GM21381 (cell line): ENCODE measurements around the gene ZNF804B.
"Not testable (repeated sequence)": the region's sequence is repeated elsewhere in the genome, so short reads cannot be mapped to it uniquely, and the experiment has no call there.

Experiments used
- ATAC-seq: cut with Tn5 transposase; IDR thresholded peaks from one replicate; pipeline ENCODE4 v1.9.1; 2021; ENCODE audit warnings: mild to moderate bottlenecking, moderate library complexity; ENCODE audit not compliant: unreplicated experiment

ZNF804B gene

DNA sequence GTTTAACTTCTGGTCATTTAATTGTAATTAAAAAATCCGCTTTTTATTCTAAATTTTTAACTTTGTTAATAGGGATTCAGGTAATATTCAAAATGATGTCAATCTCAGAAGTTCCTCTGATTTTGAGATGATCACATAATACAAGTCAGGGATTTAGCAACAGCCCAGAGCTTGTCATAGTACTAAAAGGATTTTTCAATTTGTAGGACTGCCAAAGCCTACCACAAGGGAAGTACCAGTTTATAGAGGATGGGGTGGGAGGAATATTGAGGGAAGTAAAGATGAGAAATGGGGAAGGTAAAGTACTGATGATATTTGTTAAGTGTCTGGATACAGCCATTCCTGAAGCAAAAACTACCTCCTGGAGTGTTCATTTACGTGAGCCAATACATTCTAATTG, 314.3 kb downstream of the ZNF804B start:
- no peak for ATAC-seq

DNA sequence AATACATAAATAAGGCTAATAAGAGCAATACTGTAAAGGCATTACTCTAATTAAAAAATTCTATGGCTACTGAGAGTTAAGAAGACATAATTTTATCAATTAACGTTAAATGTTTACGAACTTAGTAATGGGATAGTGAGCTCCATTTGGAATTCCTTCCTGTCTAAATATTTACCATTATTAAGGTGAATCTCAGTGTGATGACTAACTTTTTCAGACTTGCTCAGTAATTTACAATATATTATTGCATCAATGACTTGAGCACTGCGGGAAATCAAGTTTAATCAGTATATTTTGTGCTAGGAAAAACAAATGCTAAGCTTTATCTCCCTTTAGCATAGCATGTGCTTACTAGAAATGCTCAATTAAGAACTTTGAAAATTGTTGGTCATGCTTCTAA, 318.5 kb downstream of the ZNF804B start:
- ATAC-seq: no peak

DNA sequence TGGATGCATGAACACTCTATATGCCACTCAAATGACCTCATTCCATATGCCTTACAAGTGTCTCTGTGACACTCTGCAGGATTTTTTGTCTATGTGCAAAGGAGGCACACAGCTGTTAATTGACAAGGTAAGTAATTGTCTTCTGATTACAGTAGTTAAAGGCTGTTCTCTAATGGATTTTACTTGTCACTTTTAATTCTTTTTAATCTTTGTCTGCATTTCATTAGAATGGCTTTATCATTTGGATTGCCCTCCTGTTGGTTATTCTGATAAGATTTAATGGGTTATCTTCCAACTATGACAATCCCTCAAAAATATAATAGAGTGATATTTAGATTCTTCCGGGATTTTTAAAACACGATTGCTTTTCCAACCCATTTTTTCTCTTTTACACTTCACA, 326.1 kb downstream of the ZNF804B start:
- no peak for ATAC-seq

DNA sequence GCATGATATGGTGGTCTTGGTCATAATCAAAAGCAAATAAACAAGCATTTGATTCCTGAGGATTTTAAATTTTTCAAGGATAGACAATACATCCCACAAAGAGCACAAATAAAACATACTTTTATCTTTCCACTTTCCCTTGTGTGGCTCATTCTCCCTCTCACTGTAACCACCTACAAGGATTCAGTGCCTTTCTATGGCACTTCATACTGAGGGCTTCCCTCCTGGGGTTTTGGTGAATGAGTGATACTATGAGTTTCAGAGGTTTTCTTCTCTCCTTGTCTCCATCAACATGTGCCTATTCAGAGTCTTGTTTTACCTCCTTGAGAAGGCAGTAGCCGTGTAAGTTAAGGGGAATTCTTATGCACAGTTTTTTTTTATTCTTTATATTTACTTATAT, 332.1 kb downstream of the ZNF804B start:
- ATAC-seq: no peak

DNA sequence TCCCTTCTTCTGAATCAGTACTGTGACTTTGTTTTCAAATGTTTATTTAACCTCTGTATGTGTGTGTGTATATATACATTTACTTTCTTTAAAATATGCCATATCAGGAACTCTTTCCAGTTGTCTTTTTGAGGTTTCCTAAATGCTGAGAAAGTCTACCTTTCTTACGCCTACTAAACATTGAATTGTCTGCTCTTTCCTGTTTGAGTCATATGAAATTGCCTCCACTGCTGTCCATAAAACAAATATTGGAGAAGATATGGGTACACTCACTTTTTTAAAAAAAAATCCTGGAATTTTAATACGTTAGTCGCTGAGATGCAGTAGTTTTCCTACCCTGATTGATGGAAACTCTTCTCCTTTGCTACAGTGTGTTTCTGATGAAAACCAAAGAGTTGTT, 334.8 kb downstream of the ZNF804B start:
- no peak for ATAC-seq

DNA sequence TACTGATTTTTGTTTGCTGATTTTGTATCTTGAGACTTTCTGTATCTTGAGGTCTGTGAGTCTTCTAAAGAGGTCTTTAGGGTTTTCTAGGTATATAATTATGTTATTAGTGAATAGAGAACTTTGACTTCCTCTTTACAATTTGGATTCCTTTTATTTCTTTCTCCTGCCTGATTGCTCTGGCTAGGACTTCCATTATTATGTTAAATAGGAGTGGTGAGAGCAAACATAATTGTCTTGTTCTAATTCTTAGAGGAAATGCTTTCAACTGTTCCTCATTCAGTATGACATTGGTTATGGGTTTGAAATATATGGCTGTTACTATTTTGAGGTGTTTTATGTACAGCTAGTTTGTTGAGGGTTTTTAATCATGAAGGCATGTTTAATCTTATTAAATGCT, 344.1 kb downstream of the ZNF804B start:
- no peak for ATAC-seq

DNA sequence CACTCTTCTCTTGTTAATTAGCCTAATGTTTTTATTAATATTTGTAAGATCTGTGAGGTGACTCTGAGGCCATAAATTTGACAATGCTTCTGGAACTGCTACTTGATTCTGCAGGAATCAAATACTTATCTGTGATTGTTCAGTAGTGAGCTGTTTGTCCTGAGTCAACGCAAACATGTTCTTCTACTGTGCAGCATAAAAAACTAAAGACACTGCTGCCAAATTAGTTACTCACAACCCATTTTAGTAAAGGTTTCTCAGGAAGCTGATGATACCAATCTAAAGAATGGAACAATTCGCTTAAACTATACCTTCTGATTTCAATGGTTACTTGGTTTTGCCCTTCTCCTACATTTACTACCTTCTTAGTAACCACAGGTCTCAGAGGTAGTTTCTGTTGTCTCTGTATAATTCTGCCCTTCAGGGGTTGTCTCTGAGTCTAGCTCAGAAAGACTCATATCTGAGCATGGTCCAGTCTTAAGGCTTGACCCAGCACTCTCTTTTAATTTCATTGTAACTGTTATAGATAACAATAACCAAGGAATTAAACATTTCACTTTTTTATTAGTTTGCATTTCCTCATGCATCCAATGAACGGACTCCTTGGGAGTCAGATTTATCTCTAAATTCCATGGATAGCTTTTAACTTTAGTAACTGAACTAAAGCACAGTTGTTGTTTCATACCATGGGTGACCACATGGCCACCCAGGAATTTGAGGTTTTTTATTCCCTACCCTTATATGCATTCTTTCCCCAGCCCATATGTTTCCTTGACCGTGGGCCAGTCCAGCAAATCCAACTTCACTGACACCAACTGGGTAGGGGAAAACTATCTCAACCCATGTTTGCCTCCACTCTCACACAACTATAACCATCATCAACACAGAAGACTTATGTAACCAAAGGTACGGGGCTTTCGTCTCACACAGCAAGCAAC, 345.5 kb downstream of the ZNF804B start:
- no peak for ATAC-seq

DNA sequence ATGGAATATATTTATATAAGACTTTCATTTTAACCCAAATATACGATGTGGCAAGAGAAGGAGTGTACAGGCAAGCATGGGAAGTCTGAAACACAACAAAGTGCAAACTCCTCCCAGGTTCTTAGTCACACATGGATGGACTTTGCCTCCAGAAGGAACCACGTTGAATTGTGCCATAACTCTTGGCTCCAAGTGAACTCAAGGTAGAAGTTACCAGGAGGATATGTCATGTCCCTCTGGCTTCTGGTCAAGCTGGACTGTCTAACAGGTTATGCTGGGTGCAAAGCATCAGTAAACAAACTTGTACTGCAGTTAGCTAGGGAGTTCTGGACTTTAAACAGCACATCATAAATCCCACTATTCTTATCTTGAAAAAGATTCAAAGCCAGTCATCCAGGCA, 364.4 kb downstream of the ZNF804B start:
- ATAC-seq: no peak

DNA sequence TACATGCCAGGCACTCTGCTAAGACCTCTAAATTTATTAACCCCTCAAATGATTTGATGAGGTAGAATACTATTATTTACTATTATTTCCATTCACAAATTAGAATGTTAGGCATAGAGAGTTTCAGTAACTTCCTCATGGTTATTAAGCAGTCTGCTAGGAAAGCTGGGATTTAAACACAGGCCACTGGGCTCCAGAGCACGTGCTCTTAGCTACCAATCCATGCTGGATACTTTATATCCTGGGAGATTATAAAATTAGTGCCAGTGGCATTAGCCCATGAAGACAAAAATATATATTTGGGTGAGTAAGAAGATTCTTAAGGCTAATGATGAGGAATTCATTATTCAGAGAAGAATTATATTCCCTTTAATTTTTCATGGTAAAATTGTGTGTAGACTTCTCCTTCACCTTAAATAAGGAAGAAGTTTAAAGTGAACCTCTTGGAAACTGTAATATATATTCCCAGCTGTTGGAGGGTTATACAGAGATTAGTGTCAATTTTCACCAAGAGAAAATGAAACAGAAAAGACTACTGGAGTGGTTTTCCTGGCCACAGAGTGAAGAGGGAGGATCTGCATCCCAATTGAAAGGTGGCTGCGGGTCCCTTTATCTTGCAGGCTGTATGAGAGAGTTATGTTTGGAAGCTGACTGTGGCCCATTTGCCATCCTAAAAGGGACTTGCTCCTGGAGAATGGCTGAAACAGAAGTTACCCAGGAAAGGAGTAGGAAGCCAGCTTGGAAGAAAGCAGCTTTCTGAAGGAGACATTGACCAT, 370.3 kb downstream of the ZNF804B start:
- no peak for ATAC-seq

DNA sequence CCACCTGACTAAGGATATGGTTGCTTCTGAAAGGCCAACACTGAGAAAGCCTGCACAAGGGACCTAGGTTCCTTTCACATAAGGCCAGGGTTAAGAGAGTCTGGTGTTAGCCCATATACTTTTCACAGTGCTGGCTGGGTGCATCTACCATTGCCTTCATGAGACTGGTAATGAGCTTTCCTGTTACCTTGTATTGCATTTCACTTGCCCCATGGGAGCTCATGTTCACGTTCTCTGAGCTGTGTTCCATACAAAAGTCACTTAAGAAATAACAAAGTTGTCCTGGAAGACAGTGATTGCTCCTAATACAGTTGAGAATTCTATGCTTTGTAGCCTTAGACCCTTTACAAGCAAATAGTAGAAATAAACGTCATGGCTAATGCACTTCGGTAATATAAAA, 373.9 kb downstream of the ZNF804B start:
- ATAC-seq: no peak

DNA sequence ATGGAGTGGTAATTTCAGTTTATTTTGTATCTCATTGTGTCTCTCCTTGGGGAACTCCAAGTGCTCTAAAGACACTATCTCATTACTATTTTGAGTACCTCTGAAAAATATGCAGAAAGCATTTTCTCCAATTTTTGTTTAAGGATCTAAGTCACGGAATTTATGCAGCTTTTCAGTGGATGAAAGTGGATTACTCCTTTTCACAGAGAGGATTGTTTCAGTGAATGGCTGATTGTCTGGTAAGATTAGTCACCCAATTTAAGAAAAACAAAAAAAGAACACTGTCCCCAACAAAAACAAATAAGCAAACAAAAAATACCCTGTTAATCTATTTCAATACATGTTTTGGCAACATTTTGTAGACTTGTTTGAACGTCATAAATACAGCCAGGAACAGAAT, 374.3 kb downstream of the ZNF804B start:
- no peak for ATAC-seq

DNA sequence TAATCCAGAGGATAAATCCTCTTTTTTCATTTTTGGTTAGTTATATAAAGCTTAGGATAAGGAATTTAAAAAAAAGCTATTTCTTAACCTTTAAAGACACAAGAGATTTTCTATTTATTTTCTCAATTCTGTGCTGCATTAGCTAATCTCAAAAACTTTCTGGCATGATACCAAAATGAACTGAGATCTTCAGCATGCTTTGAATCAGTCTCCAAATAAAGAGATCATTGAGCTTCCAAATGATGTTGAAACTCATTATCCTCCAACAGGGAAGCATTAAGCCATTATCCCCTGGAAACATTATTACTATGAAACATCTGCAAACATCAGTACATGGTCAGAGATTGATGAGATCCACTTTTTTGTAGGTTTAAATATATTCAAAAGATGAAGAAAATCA, 386.3 kb downstream of the ZNF804B start:
- no peak for ATAC-seq

DNA sequence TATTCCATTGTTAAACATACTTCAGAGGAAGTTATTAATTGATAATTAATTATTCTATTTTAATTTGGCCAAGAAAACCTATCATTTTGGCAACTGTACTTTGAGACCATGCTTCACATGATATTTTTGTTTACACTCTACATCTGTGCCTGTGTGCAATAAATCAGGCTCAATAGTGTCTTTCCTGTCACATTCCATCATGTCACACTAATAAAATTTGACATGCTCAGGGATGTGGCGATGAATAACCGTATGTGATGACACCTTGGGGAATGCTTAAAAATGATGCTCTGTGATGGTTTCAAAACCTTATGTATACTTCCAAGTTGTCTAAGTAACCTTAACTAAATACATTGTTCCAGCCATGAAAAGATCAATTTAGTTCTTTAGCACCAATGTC, 400.6 kb downstream of the ZNF804B start:
- no peak for ATAC-seq

DNA sequence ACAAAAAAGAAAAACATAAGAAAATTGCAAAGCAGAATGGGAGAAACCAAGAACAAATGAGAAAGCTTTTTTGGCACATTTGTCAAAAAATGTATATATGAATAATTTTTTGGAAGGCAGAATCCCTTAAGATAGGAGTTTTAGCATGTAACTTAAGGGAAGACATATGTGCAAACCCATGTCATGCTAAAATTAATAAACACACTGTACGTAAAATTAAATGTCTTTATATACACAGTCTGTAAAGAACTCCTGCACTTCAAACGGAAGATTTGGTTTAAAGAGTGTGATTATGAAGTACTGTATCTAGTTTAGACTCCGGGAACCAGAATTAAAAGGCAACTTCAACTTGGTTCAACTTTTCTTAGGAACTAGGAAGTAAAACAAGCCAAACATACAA, 405.9 kb downstream of the ZNF804B start:
- no peak for ATAC-seq

DNA sequence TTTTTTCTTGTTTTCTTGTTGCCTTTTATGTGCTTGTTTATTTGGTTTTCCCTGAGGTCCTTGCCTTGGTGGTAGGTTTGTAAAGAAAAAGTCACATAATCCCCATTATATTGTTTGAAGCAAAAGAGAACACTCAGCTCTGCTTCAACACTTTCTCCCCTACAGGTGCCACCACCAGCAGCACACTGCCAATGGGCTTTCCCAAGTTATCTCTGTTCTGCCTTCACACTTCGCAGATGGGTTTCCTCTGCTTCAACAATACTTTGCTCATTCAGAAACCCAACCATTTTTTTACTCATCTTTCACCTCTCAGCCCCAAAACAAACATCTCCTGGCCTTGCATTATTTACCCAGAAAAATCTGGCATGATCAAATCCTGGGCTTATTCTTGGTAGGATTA, 411.1 kb downstream of the ZNF804B start:
- no peak for ATAC-seq

DNA sequence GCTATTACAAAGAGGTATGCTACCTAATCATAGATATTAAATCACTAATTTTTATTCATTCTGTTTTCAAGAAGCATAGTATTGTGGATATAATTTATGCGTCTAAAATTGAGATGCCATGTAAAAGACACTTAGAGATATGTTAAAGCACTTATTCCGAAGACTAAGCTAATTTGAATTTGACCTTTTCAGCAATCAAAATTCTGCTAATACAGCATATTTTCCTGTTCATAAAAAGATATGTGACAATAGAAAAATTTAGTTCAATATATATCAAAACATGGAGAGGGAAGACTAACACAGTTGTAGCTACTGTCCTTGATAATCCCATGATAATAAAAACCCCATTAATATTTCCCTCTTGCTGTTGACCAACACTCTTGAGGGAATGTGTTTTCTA, 422.6 kb downstream of the ZNF804B start:
- ATAC-seq: no peak

DNA sequence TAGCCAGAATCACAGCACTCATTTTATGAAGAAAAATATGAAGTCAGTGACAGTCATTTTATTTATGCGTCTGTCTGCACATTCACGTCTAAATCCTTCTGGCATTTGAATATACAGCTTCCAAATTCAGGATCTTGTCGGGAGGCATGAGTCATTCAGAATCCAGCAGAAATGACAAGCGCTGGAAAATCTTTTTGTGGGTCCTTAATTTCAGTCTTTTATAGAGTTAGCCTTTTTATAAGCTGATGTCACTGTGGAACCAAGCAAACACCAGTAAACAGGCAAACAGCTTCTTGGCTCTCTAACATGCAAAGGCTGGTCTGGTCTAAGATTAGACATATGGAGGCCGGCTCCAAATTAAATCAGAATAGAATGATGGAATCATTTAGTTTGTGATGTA, 424.2 kb downstream of the ZNF804B start:
- ATAC-seq: no peak

DNA sequence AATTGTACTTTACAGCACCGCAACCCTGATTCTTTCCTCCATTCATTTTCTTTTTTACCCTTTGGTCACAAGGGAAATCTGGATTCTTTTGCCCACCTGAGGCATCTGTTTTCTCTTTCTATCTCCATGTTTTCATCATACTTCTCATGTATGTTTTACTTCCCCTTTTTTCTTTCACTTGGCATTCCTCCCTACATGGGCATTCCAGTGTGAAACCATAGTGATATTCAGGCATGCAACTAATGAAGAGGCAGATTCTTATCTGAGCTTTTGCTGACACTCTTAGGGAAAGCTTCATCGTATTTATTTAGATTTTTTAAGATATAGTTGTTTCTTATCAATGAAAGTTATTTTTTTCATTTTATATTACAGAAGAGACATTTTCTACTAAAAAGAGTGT, 441.3 kb downstream of the ZNF804B start:
- ATAC-seq: no peak

DNA sequence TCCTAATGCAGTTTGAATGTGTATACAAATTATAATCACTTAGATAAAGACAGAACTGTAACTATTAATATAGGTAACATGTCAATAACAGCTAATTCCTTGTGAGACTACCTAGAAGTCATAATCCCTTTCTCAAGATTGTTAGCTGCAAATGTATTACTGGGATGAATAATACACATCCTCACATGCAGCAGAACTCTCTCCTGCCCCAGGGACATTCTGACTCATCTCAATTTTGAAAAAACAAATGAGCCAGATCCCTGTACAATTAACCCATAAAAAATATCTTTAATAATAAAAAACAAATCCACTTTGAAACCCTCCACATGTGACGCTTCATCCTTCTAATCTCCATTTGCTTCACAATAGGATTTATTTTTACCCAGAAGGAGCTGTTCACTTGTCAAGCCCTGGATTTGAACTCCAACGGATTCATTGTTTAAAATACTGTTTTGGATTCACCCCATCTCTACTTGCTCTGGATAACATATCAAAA, 464.4 kb downstream of the ZNF804B start:
- ATAC-seq: no peak

DNA sequence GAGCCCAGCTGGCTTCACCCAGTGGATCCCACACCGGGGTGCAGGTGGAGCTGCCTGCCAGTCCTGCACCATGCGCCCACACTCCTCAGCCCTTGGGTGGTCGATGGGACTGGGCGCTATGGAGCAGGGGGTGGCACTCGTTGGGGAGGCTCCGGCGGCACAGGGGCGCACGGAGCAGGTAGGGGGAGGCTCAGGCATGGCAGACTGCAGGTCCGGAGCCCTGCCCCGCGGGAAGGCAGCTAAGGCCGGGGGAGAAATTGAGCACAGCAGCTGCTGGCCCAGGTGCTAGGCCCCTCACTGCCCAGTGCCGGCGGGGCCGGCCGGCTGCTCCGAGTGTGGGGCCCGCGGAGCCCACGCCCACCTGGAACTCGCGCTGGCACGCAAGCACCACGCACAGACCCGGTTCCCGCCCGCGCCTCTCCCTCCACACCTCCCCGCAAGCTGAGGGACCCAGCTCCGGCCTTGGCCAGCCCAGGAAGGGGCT, 469.2 kb downstream of the ZNF804B start:
- not testable (repeated sequence) for ATAC-seq

DNA sequence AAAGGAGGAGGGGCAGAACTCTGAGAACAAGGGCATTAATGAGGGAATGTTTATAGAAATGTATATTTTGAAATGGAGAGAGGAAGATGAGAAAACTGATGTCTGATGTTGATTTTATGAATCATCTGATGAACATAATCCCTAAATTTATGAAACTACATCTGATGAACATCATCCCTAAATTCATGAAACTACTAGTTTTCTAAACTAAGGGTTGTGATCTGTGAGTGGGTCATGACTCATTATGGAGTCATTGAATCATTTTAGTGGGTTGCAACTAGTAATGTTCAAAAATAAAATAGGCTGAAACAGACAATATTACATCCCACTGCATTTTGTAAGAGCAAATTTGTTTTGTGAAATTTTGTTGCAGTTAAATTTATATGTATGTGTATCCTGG, 478.7 kb downstream of the ZNF804B start:
- ATAC-seq: no peak

DNA sequence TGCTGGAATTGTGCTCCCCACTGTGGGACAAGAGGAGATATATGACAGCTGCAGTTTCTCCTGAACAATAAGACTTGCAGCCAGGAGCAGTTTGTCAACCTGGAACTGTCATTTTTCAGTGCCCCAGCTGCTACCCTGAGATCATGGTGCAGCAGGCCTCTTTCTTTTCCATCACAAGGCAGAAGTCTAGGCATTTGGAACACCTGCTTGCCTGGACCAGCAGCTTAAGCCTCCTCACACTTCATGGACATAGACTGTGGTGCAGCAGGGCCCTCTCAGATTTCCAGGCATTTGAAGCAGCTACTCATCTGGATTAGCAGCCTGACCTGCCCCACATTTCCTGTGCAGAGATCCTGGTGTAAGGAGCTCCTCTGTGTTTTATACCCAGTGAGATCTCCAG, 486.7 kb downstream of the ZNF804B start:
- ATAC-seq: no peak
